Mammary epithelial cell (primary cell): Measurements from ENCODE around the gene CUX1.

Experiments used
- EZH2 ChIP-seq: IDR thresholded peaks from 2 replicates; pipeline ENCODE4 v1.6.1; 2012; ENCODE audit warnings: low read length, inconsistent platforms, borderline replicate concordance
- TF ChIP-seq, protein P1 (sequence below), 2 donors: IDR thresholded peaks in 1 of 2; conservative IDR thresholded peaks in 1 of 2; 2 replicates each; pipeline ENCODE4 v1.5.1; 2011 to 2012; ENCODE audit warnings: inconsistent platforms in 2 of 2, low read length in 2 of 2, mild to moderate bottlenecking in 2 of 2, control low read depth in 1 of 2, low read depth in 1 of 2; ENCODE audit not compliant: insufficient read depth in 1 of 2; ENCODE audit errors: extremely low read depth in 1 of 2

DNA sequence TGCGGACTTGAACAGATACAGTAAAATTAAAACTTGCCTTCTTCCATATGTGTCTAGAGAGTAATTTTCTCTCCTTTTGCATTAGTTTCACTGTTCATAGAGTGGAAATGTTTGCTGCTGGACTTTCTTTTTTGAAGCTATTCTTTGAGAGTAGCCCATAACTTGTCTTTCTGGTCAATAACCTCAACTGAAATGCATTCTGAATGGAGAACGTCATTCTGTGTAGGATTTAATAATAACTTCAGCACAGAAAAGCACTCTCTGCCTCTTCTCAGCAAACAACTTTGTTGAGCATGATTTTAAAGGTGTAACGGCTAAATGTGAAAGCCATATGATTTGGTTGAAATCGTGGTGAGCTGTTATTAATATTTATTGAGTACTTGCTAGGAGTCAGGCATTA, 111.8 kb downstream of the CUX1 start:
- TF ChIP-seq, protein P1, sequence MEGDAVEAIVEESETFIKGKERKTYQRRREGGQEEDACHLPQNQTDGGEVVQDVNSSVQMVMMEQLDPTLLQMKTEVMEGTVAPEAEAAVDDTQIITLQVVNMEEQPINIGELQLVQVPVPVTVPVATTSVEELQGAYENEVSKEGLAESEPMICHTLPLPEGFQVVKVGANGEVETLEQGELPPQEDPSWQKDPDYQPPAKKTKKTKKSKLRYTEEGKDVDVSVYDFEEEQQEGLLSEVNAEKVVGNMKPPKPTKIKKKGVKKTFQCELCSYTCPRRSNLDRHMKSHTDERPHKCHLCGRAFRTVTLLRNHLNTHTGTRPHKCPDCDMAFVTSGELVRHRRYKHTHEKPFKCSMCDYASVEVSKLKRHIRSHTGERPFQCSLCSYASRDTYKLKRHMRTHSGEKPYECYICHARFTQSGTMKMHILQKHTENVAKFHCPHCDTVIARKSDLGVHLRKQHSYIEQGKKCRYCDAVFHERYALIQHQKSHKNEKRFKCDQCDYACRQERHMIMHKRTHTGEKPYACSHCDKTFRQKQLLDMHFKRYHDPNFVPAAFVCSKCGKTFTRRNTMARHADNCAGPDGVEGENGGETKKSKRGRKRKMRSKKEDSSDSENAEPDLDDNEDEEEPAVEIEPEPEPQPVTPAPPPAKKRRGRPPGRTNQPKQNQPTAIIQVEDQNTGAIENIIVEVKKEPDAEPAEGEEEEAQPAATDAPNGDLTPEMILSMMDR (conservative IDR thresholded peaks at IDR 0.05 in 1 of 2, IDR thresholded peaks at IDR 0.05 in 1 of 2; ENCODE audit: extremely low read depth in 1 of 2, insufficient read depth in 1 of 2, low read depth in 1 of 2, low read length in 2 of 2): no peak
- TF ChIP-seq EZH2: no peak
